HEK293 (cell line): ENCODE results near the gene STON2.

Source experiments
- CTCF ChIA-PET: fragments of 350-600 bp; formaldehyde crosslinking; extraction: SDS; loops from one replicate; lab custom pipeline; 2021; ENCODE audit warnings: antibody characterized with exemption; lab: Yijun Ruan, JAX
- POLR2A ChIA-PET: fragments of 300-600 bp; formaldehyde crosslinking; extraction: SDS; loops from one replicate; lab custom pipeline; 2020; ENCODE audit warnings: antibody characterized with exemption, inconsistent platforms; lab: Yijun Ruan, JAX
- H3K27ac ChIP-seq: fragments of 200-500 bp; sonication (Bioruptor generic); 2 replicates; pipeline ENCODE4 v1.5.1; 2014; ENCODE audit warnings: low read depth, low read length, control low read depth, inconsistent platforms; ENCODE audit errors: extremely low read depth
- H3K36me3 ChIP-seq, 2 experiments: fragments of 200-500 bp in 1 of 2; sonication (Bioruptor generic) in 1 of 2; 1 replicate in 1 of 2; 2 replicates in 1 of 2; pipeline ENCODE4 v1.5.1; 2014 to 2017; ENCODE audit warnings: inconsistent platforms in 2 of 2, low read length in 2 of 2; ENCODE audit not compliant: control insufficient read depth in 2 of 2, insufficient read depth in 1 of 2
- H3K4me1 ChIP-seq: fragments of 200-500 bp; sonication (Bioruptor generic); 2 replicates; pipeline ENCODE4 v1.5.1; 2014; ENCODE audit warnings: mild to moderate bottlenecking, low read length, inconsistent platforms; ENCODE audit not compliant: control insufficient read depth, insufficient read depth
- H3K4me3 ChIP-seq: 2 replicates; pipeline ENCODE4 v1.5.1; 2011; ENCODE audit warnings: low read depth, mild to moderate bottlenecking, control low read depth, low read length, moderate library complexity
- H3K9me3 ChIP-seq: fragments of 200-500 bp; sonication (Bioruptor generic); 2 replicates; pipeline ENCODE4 v1.5.1; 2014; ENCODE audit warnings: low read depth, low read length, inconsistent platforms; ENCODE audit not compliant: control insufficient read depth, insufficient read depth
- GLIS1 ChIP-seq: fragments of 450-650 bp; formaldehyde crosslinking; IDR thresholded peaks from 2 replicates; pipeline ENCODE4 v1.5.1; 2016; ENCODE audit warnings: missing biosample characterization, missing genetic modification characterization
- HOXD13 ChIP-seq: sonication (generic); formaldehyde crosslinking; IDR thresholded peaks from 2 replicates; pipeline ENCODE4 v1.8.0; 2022; ENCODE audit warnings: missing genetic modification reagents, borderline replicate concordance
- MZF1 ChIP-seq: fragments of 450-650 bp; formaldehyde crosslinking; IDR thresholded peaks from 2 replicates; pipeline ENCODE4 v1.5.1; 2017; ENCODE audit warnings: missing biosample characterization, missing genetic modification characterization, borderline replicate concordance
- OSR2 ChIP-seq: fragments of 450-650 bp; formaldehyde crosslinking; IDR thresholded peaks from 2 replicates; pipeline ENCODE4 v1.5.1; 2016; ENCODE audit warnings: missing biosample characterization, missing genetic modification characterization
- OVOL3 ChIP-seq: fragments of 450-650 bp; formaldehyde crosslinking; IDR thresholded peaks from 2 replicates; pipeline ENCODE4 v1.5.1; 2016; ENCODE audit warnings: missing biosample characterization, missing genetic modification characterization
- SP2 ChIP-seq: fragments of 450-650 bp; formaldehyde crosslinking; IDR thresholded peaks from 2 replicates; pipeline ENCODE4 v1.5.1; 2016; ENCODE audit warnings: missing biosample characterization, missing genetic modification characterization
- ZBTB26 ChIP-seq: fragments of 450-650 bp; formaldehyde crosslinking; optimal IDR thresholded peaks from 2 replicates; pipeline ENCODE3; 2016; ENCODE audit warnings: missing biosample characterization, mild to moderate bottlenecking, missing genetic modification characterization
- ZBTB48 ChIP-seq: fragments of 450-650 bp; formaldehyde crosslinking; IDR thresholded peaks from 2 replicates; pipeline ENCODE4 v1.5.1; 2016; ENCODE audit warnings: missing biosample characterization, missing genetic modification characterization
- ZBTB8A ChIP-seq: fragments of 450-650 bp; formaldehyde crosslinking; IDR thresholded peaks from 2 replicates; pipeline ENCODE4 v1.5.1; 2016; ENCODE audit warnings: missing biosample characterization, missing genetic modification characterization
- ZFP37 ChIP-seq: fragments of 450-650 bp; formaldehyde crosslinking; IDR thresholded peaks from 2 replicates; pipeline ENCODE4 v1.5.1; 2016; ENCODE audit warnings: missing biosample characterization, missing genetic modification characterization
- ZNF114 ChIP-seq: fragments of 450-650 bp; formaldehyde crosslinking; IDR thresholded peaks from 2 replicates; pipeline ENCODE4 v1.5.0; 2017; ENCODE audit warnings: missing biosample characterization, missing genetic modification characterization
- ZNF138 ChIP-seq: fragments of 450-650 bp; formaldehyde crosslinking; IDR thresholded peaks from 2 replicates; pipeline ENCODE4 v1.5.1; 2016; ENCODE audit warnings: missing biosample characterization, missing genetic modification characterization, borderline replicate concordance
- ZNF2 ChIP-seq: fragments of 450-650 bp; formaldehyde crosslinking; IDR thresholded peaks from 2 replicates; pipeline ENCODE4 v1.5.1; 2016; ENCODE audit warnings: missing biosample characterization, missing genetic modification characterization
- ZNF211 ChIP-seq: fragments of 450-650 bp; formaldehyde crosslinking; IDR thresholded peaks from 2 replicates; pipeline ENCODE4 v1.5.1; 2016; ENCODE audit warnings: low read depth, missing biosample characterization, missing genetic modification characterization
- ZNF23 ChIP-seq: fragments of 450-650 bp; formaldehyde crosslinking; IDR thresholded peaks from 2 replicates; pipeline ENCODE4 v1.5.1; 2016; ENCODE audit warnings: missing biosample characterization, missing genetic modification characterization, borderline replicate concordance
- ZNF24 ChIP-seq: fragments of 450-650 bp; formaldehyde crosslinking; IDR thresholded peaks from 2 replicates; pipeline ENCODE4 v1.5.1; 2016; ENCODE audit warnings: missing biosample characterization, missing genetic modification characterization
- ZNF26 ChIP-seq: fragments of 450-650 bp; formaldehyde crosslinking; IDR thresholded peaks from 2 replicates; pipeline ENCODE4 v1.5.1; 2016; ENCODE audit warnings: missing biosample characterization, missing genetic modification characterization
- ZNF274 ChIP-seq, 2 experiments: fragments of 200-500 bp in 1 of 2; fragments of 450-650 bp in 1 of 2; sonication (Bioruptor generic) in 1 of 2; formaldehyde crosslinking in 1 of 2; IDR thresholded peaks; 2 replicates each; pipeline versions ENCODE4 v1.5.1 to v1.6.1; 2014 to 2016; ENCODE audit warnings: borderline replicate concordance in 1 of 2, inconsistent platforms in 1 of 2, low read length in 1 of 2, missing biosample characterization in 1 of 2, missing genetic modification characterization in 1 of 2
- ZNF302 ChIP-seq: fragments of 450-650 bp; formaldehyde crosslinking; IDR thresholded peaks from 2 replicates; pipeline ENCODE4 v1.5.1; 2016; ENCODE audit warnings: missing biosample characterization, missing genetic modification characterization, low read depth
- ZNF335 ChIP-seq: fragments of 450-650 bp; formaldehyde crosslinking; conservative IDR thresholded peaks from 2 replicates; pipeline ENCODE4 v1.5.1; 2016; ENCODE audit warnings: missing biosample characterization, missing genetic modification characterization
- ZNF350 ChIP-seq: fragments of 450-650 bp; formaldehyde crosslinking; IDR thresholded peaks from 2 replicates; pipeline ENCODE4 v1.5.0; 2017; ENCODE audit warnings: missing biosample characterization, mild to moderate bottlenecking, missing genetic modification characterization
- ZNF416 ChIP-seq: fragments of 450-650 bp; formaldehyde crosslinking; IDR thresholded peaks from 2 replicates; pipeline ENCODE4 v1.5.1; 2016; ENCODE audit warnings: missing biosample characterization, missing genetic modification characterization
- ZNF544 ChIP-seq: fragments of 450-650 bp; formaldehyde crosslinking; IDR thresholded peaks from 2 replicates; pipeline ENCODE4 v1.5.0; 2017; ENCODE audit warnings: missing biosample characterization, missing genetic modification characterization
- ZNF624 ChIP-seq: fragments of 450-650 bp; formaldehyde crosslinking; IDR thresholded peaks from 2 replicates; pipeline ENCODE4 v1.5.1; 2017; ENCODE audit warnings: missing biosample characterization, missing genetic modification characterization
- ZNF626 ChIP-seq: fragments of 450-650 bp; sonication (Bioruptor Pico); formaldehyde crosslinking; IDR thresholded peaks from 2 replicates; pipeline ENCODE4 v1.5.1; 2018; ENCODE audit warnings: missing biosample characterization, missing genetic modification characterization, inconsistent platforms
- ZNF654 ChIP-seq: fragments of 450-650 bp; formaldehyde crosslinking; IDR thresholded peaks from 2 replicates; pipeline ENCODE4 v1.5.1; 2016; ENCODE audit warnings: low read depth, missing biosample characterization, missing genetic modification characterization
- ZNF670 ChIP-seq: fragments of 450-650 bp; formaldehyde crosslinking; IDR thresholded peaks from 2 replicates; pipeline ENCODE4 v1.5.1; 2016; ENCODE audit warnings: missing biosample characterization, missing genetic modification characterization, low read depth
- ZSCAN23 ChIP-seq: fragments of 450-650 bp; formaldehyde crosslinking; IDR thresholded peaks from 2 replicates; pipeline ENCODE4 v1.5.1; 2016; ENCODE audit warnings: missing biosample characterization, missing genetic modification characterization
- TF ChIP-seq, protein P1 (sequence below): fragments of 450-650 bp; formaldehyde crosslinking; IDR thresholded peaks from 2 replicates; pipeline ENCODE4 v1.5.1; 2017; ENCODE audit warnings: missing biosample characterization, missing genetic modification characterization
- TF ChIP-seq, protein P2 (sequence below): fragments of 450-650 bp; formaldehyde crosslinking; IDR thresholded peaks from 2 replicates; pipeline ENCODE4 v1.5.1; 2016; ENCODE audit warnings: missing biosample characterization, missing genetic modification characterization, borderline replicate concordance

Gene STON2

GRCh38 chr14:81220580-81220829, 179.6 kb downstream of the STON2 start:
- ChIA-PET CTCF (no interaction called here), POLR2A (interaction anchor here (0.6 to 1.8 kb wide), 26 partner anchors 9 to 1634 kb away, joined by 3 to 18 read pairs (median 4); partner anchors contain the start of gene SEL1L)
- no peak for TF ChIP-seq ZBTB48 (tag by site-specific recombination)
- TF ChIP-seq ZNF335 (tag by site-specific recombination) = peak; percentile 76; the same call in 1 of the 2 replicates
- no peak for TF ChIP-seq ZNF626 (tag by site-specific recombination)
- TF ChIP-seq ZNF654 (tag by site-specific recombination) = no peak
- no peak for TF ChIP-seq OSR2
- TF ChIP-seq ZSCAN23 (tag by site-specific recombination) = no peak
- no peak for TF ChIP-seq ZNF544 (tag by site-specific recombination)
- TF ChIP-seq, protein P1, sequence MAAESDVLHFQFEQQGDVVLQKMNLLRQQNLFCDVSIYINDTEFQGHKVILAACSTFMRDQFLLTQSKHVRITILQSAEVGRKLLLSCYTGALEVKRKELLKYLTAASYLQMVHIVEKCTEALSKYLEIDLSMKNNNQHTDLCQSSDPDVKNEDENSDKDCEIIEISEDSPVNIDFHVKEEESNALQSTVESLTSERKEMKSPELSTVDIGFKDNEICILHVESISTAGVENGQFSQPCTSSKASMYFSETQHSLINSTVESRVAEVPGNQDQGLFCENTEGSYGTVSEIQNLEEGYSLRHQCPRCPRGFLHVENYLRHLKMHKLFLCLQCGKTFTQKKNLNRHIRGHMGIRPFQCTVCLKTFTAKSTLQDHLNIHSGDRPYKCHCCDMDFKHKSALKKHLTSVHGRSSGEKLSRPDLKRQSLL (tag by site-specific recombination) = no peak
- TF ChIP-seq ZNF274 (IDR thresholded peaks at IDR 0.05; ENCODE audit: low read length) = no peak
- TF ChIP-seq ZNF274 (tag by site-specific recombination; IDR thresholded peaks at IDR 0.05; ENCODE audit: borderline replicate concordance) = no peak
- no peak for TF ChIP-seq ZFP37 (tag by site-specific recombination)
- no peak for TF ChIP-seq ZNF624 (tag by site-specific recombination)
- peak; percentile 61 for TF ChIP-seq ZNF2 (tag by site-specific recombination)
- no peak for TF ChIP-seq HOXD13 (CRISPR knock-in tag)
- TF ChIP-seq ZNF24 = no peak
- TF ChIP-seq ZNF416 = no peak
- TF ChIP-seq SP2 (tag by site-specific recombination) = no peak
- TF ChIP-seq ZNF302 = no peak
- TF ChIP-seq ZNF350 = no peak
- TF ChIP-seq GLIS1 (tag by site-specific recombination) = no peak
- TF ChIP-seq, protein P2, sequence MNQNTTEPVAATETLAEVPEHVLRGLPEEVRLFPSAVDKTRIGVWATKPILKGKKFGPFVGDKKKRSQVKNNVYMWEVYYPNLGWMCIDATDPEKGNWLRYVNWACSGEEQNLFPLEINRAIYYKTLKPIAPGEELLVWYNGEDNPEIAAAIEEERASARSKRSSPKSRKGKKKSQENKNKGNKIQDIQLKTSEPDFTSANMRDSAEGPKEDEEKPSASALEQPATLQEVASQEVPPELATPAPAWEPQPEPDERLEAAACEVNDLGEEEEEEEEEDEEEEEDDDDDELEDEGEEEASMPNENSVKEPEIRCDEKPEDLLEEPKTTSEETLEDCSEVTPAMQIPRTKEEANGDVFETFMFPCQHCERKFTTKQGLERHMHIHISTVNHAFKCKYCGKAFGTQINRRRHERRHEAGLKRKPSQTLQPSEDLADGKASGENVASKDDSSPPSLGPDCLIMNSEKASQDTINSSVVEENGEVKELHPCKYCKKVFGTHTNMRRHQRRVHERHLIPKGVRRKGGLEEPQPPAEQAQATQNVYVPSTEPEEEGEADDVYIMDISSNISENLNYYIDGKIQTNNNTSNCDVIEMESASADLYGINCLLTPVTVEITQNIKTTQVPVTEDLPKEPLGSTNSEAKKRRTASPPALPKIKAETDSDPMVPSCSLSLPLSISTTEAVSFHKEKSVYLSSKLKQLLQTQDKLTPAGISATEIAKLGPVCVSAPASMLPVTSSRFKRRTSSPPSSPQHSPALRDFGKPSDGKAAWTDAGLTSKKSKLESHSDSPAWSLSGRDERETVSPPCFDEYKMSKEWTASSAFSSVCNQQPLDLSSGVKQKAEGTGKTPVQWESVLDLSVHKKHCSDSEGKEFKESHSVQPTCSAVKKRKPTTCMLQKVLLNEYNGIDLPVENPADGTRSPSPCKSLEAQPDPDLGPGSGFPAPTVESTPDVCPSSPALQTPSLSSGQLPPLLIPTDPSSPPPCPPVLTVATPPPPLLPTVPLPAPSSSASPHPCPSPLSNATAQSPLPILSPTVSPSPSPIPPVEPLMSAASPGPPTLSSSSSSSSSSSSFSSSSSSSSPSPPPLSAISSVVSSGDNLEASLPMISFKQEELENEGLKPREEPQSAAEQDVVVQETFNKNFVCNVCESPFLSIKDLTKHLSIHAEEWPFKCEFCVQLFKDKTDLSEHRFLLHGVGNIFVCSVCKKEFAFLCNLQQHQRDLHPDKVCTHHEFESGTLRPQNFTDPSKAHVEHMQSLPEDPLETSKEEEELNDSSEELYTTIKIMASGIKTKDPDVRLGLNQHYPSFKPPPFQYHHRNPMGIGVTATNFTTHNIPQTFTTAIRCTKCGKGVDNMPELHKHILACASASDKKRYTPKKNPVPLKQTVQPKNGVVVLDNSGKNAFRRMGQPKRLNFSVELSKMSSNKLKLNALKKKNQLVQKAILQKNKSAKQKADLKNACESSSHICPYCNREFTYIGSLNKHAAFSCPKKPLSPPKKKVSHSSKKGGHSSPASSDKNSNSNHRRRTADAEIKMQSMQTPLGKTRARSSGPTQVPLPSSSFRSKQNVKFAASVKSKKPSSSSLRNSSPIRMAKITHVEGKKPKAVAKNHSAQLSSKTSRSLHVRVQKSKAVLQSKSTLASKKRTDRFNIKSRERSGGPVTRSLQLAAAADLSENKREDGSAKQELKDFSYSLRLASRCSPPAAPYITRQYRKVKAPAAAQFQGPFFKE (tag by site-specific recombination) = no peak
- TF ChIP-seq ZNF23 (tag by site-specific recombination) = no peak
- no peak for TF ChIP-seq ZNF114 (tag by site-specific recombination)
- TF ChIP-seq ZNF211 = no peak
- no peak for TF ChIP-seq ZBTB8A
- TF ChIP-seq OVOL3 = no peak
- TF ChIP-seq MZF1 (tag by site-specific recombination) = peak; percentile 25; the same call in 1 of the 2 replicates
- no peak for TF ChIP-seq ZNF670
- TF ChIP-seq ZNF138 (tag by site-specific recombination) = no peak
- TF ChIP-seq ZNF26 (tag by site-specific recombination) = no peak
- no peak for TF ChIP-seq ZBTB26

More at GRCh38 chr14:81220580-81220829, 179.6 kb downstream of the STON2 start:
- peak overlapping the region; percentile 69 for H3K4me3 ChIP-seq
- H3K27ac ChIP-seq = peak overlapping the region; percentile 91
- no peaks in the 10 kb centered on the region for H3K9me3 ChIP-seq
- H3K36me3 ChIP-seq = peaks cover 8 to 14% of the 10 kb centered on the region in 2 experiments; a peak in 2 of 3 replicates
- H3K4me1 ChIP-seq = peaks cover 5% of the 10 kb centered on the region
